NCI-H2107 (cell line): ENCODE results near the gene RABEP1.

Experiments used
- DNase-seq: peaks from one replicate; lab custom pipeline; 2025; lab: John Stamatoyannopoulos, UW

RABEP1 gene

DNA sequence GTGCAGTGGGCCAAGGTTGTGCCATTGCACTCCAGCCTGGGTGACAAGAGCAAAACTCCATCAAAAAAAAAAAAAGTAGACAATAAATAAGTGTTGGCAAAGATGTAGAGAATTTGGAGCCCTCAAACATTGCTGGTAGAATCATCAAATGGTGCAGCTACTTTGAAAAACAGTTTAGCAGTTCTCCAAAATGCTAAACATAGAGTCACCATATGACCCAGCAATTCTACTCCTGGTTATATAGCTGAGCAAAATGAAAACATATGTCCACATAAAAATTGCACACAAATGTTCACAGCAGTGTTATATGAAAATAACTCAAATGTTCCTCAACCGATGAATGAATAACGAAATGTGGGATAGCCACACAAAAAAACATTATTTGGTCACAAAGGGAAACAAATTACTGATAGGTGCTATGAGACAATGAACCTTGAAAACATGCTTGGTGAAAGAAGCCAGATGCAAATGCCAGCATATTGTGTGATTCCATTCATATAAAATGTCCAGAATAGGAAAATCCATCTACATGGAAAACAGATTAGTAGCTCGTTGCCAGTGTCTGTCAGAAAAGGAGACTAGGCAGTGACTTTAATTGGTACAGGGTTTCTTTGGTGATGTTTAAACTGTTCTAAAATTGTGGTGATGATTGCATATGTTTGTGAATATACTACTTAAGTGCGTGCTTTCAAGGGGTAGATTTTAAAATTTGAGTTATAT lies 12.7 kb upstream of the RABEP1 start:
- no peak for DNase-seq

- DNase-seq = no peak
Measured at GRCh38 chr17:5272322-5272721, 9.8 kb upstream of the RABEP1 start.

DNA sequence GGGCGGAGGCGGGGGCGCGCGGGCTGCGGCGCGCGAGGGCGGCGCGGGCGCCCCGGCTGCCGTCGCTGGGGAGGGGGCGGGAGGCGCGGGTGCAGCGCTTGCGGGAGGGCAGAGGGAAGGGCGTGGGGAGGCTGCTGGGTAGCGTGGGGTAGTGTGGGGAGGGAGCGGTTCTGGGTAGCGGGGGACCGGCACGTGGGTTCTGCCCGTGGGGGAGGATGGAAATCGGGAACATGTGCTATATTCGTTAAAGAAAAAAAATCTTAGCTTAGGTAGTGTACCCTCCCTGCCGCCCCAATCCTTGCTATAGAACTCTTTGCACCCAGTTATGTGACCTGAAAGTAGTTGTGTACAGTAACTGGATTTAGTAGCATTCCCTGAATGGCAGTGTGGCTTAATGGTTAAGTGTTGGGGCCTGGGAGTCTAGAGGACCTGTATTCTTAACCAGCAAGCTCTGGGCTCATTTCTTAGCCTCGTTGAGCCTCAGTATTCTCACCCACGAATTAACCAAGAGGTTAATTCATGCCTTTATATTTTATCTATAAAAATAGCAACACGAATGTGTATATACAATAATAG lies 646 bp downstream of the RABEP1 start:
- DNase-seq = no peak

DNA sequence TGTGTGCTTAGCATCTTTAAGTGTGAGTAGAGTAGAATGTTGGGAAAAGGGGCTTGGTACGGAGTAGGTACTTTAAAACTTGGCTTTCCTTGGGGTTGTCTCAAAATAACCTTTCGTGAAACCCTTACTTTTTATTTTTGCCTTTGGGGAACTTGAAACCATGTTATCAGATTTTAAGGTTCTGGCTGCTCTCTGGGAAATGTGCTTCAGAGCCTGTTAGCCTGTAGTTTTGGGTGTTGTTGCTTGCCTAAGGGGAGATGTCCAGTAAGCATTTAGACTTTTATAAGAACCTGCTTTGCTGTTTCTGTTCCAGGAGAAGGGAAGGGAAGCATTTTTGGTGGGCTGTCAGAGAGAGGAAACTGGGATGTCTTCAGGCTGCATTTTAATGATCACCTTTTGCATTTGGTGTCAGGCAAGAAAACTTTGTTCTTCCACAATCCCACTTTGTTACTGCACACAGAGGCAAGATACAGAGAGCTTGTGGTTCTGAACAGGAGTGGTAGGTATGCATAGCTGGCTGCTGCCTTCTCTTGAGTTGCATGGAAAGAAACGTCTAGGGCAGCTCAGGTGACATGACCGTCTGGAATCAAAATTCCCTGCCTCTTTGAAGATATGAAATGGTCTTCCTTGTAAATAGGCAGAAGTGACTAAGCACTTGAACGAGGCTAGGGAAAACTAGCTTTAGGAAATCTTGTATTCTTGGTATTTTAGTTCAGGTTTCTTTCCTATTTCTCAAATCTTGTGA lies 1.7 kb downstream of the RABEP1 start:
- no peak for DNase-seq

GRCh38 chr17:5284681-5285080 lies 2.6 kb downstream of the RABEP1 start:
- no peak for DNase-seq

- DNase-seq = no peak
Measured at GRCh38 chr17:5286846-5287245, 4.8 kb downstream of the RABEP1 start.

DNA sequence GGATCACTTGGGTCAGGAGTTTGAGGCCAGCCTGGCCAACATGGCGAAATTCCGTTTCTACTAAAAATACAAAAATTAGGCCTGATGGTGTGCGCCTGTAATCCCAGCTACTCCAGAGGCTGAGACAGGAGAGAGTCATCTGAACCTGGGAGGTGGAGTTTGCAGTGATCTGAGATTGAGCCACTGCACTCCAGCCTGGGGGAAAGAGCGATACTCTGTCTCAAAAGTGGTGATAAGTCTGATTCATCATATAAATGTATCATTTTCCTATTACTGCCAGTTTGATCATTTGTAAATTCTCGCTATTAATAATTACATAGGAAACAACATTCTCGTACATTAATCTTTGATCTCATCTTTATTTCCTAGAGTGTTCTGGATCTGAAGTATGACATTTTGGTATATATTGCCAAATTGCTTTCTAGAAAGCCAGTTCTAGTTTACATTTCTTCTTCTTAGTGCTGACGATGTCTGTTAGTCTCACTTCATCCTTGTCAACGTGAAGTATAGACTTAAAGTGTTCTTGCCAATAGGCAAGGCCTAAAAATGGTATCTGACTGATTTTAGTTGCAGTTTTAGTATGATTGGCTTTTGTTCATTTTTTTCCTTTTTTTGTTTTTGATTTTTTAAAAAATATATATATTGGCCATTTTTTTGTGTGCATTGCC lies 9.7 kb downstream of the RABEP1 start:
- DNase-seq = no peak

DNA sequence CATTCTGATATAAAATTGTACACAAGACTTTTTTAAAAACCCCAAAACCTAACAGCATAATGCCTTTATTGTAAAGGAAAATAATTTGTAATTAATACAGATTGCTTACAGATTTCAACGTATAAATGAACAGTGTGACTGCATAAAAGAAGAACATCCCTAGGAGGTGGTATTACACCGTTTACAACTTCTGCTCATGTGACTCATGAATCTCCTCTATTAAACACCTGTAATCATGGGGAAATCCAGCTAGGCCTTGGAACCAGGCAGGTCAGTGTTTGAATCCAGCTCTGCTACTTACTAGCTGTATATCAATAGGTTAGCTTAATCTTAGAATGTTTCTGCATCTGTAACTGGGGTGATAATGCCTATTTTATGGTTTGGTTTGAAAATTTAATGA lies 15.2 kb downstream of the RABEP1 start:
- no peak for DNase-seq

DNA sequence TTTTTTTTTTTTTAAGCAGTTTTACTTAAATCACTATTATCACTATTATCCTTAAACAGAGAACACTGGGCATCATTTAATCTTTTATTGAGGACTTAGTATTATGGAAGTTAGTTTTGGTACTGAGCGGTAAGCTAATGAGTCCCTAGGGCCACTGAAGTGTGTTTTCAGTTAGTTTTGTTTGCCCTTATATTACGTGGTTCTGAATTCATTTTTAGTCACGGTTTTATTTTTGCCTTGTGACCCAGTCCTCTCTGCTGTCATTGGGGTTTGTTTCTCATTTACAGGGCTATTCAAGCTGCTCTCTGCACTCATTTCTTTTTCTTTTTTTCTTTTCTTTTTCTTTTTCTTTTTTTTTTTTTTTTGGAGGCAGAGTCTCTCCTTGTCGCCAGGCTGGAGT lies 17.3 kb downstream of the RABEP1 start:
- no peak for DNase-seq

GRCh38 chr17:5304636-5305035 lies 22.6 kb downstream of the RABEP1 start:
- no peak for DNase-seq

DNA sequence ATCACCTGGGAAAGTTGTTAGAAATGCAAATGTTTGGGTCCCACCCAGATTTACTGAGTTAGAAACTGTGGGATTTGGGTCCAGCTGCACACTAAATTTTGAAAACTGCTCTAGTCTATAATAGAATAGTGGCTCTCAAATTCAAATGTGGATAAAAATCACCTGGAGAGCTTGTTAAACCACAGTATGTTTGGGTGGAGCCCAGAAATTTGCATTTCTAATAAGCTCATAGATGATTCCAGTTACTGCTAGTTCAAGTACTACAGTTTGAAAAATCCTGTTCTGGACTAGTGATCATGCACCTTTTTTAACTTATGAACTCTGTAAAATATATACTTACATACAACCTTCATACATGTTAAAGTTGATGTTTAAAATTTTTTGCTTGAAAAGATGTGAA lies 27.8 kb downstream of the RABEP1 start:
- DNase-seq = no peak

GRCh38 chr17:5325851-5326250 lies 43.8 kb downstream of the RABEP1 start:
- no peak for DNase-seq

DNA sequence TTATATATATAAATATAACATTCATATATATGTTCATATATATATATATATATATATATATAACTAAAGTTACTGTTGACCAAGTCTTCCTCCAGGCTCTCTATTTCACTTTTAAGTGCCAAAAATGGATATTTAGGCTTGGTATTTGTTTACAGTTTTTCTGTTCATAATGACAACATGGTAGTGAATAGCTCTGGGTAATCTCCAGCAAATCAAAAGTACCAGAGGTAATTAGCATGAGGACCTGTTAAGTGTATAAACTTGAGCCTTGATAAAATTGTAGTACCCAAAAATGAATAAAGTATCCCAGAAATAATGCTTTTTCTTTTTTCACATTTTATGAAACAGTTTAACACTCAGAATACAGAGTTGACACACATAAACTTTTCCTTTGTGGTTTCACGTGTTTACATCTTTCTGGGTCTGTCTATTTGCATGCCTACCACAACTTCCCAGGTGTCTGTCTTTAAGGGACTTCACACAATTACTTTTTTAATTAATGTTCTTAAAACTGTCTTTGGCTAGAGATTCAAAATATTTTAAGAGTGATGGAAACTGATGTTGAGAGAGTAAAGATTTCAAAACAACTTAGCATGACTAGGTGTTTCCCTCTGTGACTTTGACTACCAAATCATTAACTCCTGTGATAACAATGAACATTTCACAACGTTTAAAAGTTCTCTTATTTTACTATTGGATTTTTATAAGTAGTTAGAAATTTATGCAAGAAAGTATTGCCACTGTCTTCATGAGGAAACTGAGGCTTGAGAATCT lies 47.9 kb downstream of the RABEP1 start:
- DNase-seq = no peak

GRCh38 chr17:5330981-5331380 lies 48.9 kb downstream of the RABEP1 start:
- DNase-seq = no peak

DNA sequence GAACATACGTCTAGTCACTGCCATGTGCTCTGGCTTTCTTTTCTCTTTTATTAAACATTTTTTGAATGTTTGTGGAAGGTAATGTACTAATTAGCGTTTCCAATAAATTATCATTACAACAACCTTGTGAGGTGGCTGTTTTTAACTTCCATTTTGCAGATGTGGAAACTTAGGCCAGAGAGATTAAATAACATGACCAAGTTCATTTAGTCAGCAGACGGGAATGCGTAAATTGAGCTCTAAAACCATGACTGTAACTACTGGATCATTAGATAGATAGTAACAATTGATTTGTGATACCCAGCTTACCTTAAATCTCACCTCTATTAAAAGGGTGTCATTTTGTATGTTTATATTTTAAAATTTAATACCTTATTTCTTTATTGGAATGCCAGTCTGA lies 49.4 kb downstream of the RABEP1 start:
- DNase-seq = no peak

DNA sequence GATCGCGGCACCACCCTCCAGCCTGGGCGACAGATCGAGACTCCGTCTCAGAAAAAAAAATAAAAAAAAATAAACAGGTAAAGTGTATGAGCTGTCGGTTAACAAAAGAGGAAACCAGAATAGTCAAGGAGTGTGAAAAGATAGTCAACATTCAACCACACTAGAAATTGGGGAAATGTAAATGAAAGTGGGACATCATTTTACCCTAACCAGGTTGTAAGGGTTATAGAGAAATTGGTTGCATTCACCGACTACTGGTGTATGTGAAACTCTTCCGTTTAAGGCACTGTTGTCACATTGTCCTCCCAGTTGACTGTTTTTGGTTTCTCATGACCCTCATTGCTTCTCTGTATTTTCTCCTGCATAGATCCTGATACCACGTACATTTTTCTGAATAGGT lies 62.8 kb downstream of the RABEP1 start:
- no peak for DNase-seq

GRCh38 chr17:5352681-5353289 lies 70.7 kb downstream of the RABEP1 start:
- no peak for DNase-seq

DNA sequence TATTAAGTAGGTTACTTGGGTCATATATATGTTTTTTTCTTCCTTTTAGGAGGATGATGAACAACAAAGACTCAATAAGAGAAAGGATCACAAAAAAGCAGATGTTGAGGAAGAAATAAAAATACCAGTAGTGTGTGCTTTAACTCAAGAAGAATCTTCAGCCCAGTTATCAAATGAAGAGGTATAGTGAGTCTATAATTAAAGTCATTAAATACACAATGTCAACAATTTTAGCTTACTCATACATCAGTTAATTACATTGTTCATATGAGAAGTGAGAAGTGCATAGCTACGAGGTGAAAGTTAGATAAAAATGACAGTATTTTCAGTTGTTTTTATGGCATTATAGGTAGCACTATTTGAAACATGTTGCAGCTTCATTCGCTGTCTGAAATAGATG lies 72.2 kb downstream of the RABEP1 start:
- no peak for DNase-seq

DNA sequence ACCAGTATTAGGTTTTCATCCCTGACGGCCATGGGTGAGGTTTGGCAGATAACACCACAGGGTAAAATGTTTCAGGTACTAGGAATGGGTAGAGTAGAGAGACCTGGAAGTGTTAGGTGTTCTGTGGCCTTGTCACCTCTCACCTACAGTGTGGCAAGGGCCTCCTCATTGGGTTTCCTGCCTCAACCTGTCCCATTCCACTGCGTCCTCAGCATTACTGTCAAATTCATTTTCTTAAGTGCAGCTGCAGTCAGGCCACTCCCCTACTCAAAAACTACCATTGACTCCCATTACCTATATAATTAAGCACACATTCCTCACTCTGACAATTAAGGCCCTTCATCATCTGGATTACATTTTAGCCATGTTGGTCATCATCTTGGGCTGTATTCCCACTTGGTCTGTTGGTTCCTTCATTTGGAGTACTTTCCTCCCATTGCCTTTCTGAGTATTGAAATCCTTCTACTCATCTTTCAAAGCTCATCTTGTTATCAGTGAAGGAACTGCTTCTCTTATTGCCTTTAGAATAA lies 72.9 kb downstream of the RABEP1 start:
- no peak for DNase-seq

DNA sequence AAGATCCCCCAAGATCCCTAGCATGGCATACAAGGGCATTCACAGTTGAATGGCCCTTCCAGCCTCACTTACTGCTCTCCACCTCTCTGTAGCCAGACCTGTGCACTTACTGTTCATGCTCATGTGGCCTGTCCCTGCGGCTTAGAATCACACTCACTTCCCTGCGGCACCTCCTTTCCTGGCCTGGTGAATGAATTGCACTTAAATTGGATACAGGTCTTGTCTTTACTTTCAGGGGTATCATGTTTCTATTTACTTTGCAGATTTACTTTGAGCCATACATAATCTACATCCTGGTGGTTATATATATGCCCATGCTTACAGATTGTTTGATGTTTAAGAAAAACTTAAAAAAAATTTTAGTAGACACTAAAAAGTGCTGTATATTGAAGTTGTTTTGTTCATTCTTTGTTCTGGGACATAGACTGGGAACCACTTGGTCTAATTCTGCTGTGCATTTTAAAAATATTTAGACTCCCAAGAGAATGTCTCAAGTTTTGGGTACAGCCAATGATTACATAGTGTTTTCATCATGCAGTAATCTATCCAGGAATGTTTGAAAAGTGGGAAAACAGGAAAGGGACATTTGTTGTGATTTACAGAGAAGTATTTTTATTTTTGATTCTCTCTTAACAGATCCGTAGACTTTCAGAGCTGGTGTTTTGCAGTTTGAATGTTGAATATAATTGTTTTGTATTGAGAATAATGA lies 73.5 kb downstream of the RABEP1 start:
- no peak for DNase-seq

DNA sequence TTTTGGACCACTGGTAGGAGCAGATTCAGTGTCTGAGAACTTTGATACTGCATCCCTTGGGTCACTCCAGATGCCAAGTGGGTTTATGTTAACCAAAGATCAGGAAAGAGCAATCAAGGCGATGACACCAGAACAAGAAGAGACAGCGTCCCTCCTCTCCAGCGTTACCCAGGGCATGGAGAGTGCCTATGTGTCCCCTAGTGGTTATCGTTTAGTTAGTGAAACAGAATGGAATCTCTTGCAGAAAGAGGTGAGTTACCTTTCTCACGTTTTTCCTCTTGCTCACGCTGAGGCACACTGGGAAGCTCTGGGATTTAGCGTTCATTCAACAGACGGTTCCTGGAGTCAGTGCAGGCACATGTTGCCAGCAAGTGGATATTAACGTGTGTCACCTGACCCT lies 79.3 kb downstream of the RABEP1 start:
- no peak for DNase-seq
